GM23338 (cell line): Measurements from ENCODE around the gene MYO16. TPM values are rescaled to one million over a fixed set of nuclear protein-coding genes. Genes with fewer than 3 reads are reported as not detected.
A peak's percentile ranks its signal among the peaks of the same experiment; 100 is the strongest.

Experiments
- ATAC-seq: fragments of 200-7000 bp; cut with Tn5 transposase; 3 replicates; pipeline ENCODE4 v1.9.1; 2020
- DNase-seq: peaks from one replicate; pipeline ENCODE4 v3.0.0-alpha.2; 2015; ENCODE audit warnings: low spot score
- H2AFZ ChIP-seq: fragments of 200-600 bp; sonication (generic); 2 replicates; pipeline ENCODE4 v1.8.0; 2016; ENCODE audit warnings: antibody characterized with exemption, mild to moderate bottlenecking, moderate library complexity
- H3F3A ChIP-seq: fragments of 200-600 bp; sonication (generic); replicated peaks from 2 replicates; pipeline ENCODE4 v1.8.0; 2017; ENCODE audit warnings: antibody characterized with exemption, mixed run types, low read depth
- H3K27ac ChIP-seq: fragments of 200-600 bp; sonication (generic); 2 replicates; pipeline ENCODE4 v1.6.1; 2016; ENCODE audit warnings: low read depth
- H3K27me3 ChIP-seq: fragments of 200-600 bp; sonication (generic); 2 replicates; pipeline ENCODE4 v1.8.0; 2016; ENCODE audit warnings: mild to moderate bottlenecking, mixed run types, moderate library complexity; ENCODE audit not compliant: insufficient read depth
- H3K36me3 ChIP-seq: fragments of 200-600 bp; sonication (generic); 2 replicates; pipeline ENCODE4 v1.8.0; 2016; ENCODE audit warnings: mild to moderate bottlenecking; ENCODE audit not compliant: insufficient read depth
- H3K4me1 ChIP-seq: fragments of 200-600 bp; sonication (generic); 2 replicates; pipeline ENCODE4 v1.8.0; 2016; ENCODE audit warnings: mild to moderate bottlenecking, moderate library complexity; ENCODE audit not compliant: insufficient read depth
- H3K4me2 ChIP-seq: fragments of 200-600 bp; sonication (generic); 2 replicates; pipeline ENCODE4 v1.7.1; 2017; ENCODE audit warnings: mixed run types
- H3K4me3 ChIP-seq: fragments of 200-600 bp; sonication (generic); 2 replicates; pipeline ENCODE4 v1.6.1; 2016; ENCODE audit warnings: mixed run types
- H3K79me2 ChIP-seq: fragments of 200-600 bp; sonication (generic); replicated peaks from 2 replicates; pipeline ENCODE4 v1.8.0; 2017; ENCODE audit warnings: mild to moderate bottlenecking; ENCODE audit not compliant: insufficient read depth
- H3K9me2 ChIP-seq: fragments of 200-600 bp; sonication (generic); 2 replicates; pipeline ENCODE4 v1.8.0; 2017; ENCODE audit not compliant: insufficient read depth
- H4K20me1 ChIP-seq: fragments of 200-600 bp; sonication (generic); replicated peaks from 2 replicates; pipeline ENCODE4 v1.8.0; 2017; ENCODE audit warnings: mild to moderate bottlenecking; ENCODE audit not compliant: insufficient read depth
- H3K27ac Mint-ChIP-seq: 2 replicates; pipeline ENCODE4 v1.8.0; 2020; ENCODE audit warnings: inconsistent platforms, mild to moderate bottlenecking, moderate library complexity, mixed read lengths
- H3K27me3 Mint-ChIP-seq: 3 replicates; pipeline ENCODE4 v1.8.0; 2022; ENCODE audit warnings: low read depth, mild to moderate bottlenecking, moderate library complexity, mixed read lengths, inconsistent platforms; ENCODE audit not compliant: insufficient read depth, poor library complexity
- H3K36me3 Mint-ChIP-seq: 3 replicates; pipeline ENCODE4 v1.8.0; 2021; ENCODE audit warnings: low read depth, mild to moderate bottlenecking, inconsistent platforms, moderate library complexity, mixed read lengths
- H3K4me1 Mint-ChIP-seq: 3 replicates; pipeline ENCODE4 v1.8.0; 2020; ENCODE audit warnings: mild to moderate bottlenecking, inconsistent platforms, mixed read lengths
- H3K4me3 Mint-ChIP-seq: 3 replicates; pipeline ENCODE4 v1.8.0; 2021; ENCODE audit warnings: moderate library complexity, mild to moderate bottlenecking, inconsistent platforms, mixed read lengths
- H3K9me3 Mint-ChIP-seq: 3 replicates; pipeline ENCODE4 v1.8.0; 2020; ENCODE audit warnings: moderate library complexity, mild to moderate bottlenecking, inconsistent platforms, mixed read lengths
- CREB1 ChIP-seq: fragments of 250-450 bp; sonication (Bioruptor Pico); IDR thresholded peaks from 2 replicates; pipeline ENCODE4 v1.5.0; 2020; ENCODE audit warnings: low read depth, mild to moderate bottlenecking, moderate library complexity
- JUNB ChIP-seq: IDR thresholded peaks from one replicate; pipeline ENCODE4 v1.6.1; 2016; ENCODE audit warnings: antibody characterized with exemption; ENCODE audit not compliant: unreplicated experiment
- NANOG ChIP-seq: IDR thresholded peaks from 2 replicates; pipeline ENCODE4 v1.6.1; 2016; ENCODE audit warnings: antibody characterized with exemption, borderline replicate concordance
- ZNF114 ChIP-seq: fragments of 250-450 bp; sonication (Bioruptor Pico); IDR thresholded peaks from 2 replicates; pipeline ENCODE4 v1.5.0; 2020; ENCODE audit warnings: mild to moderate bottlenecking, moderate library complexity
- ZNF462 ChIP-seq: fragments of 250-450 bp; sonication (Bioruptor Pico); IDR thresholded peaks from 2 replicates; pipeline ENCODE4 v1.5.0; 2020; ENCODE audit warnings: mild to moderate bottlenecking, moderate library complexity
- polyA plus RNA-seq: library from polyadenylated mRNA; unstranded; fragments of >200 nt; fragmentation: Nextera tagmentation; extraction: Ambion mirVana; gene quantifications from 2 replicates; pipeline ENCODE4 v1.2.1, GENCODE V29; 2016
- total RNA-seq: library from RNA; depleted of rRNA; stranded (reverse); fragments of >200 nt; shearing (Covaris generic); gene quantifications from 2 replicates; pipeline ENCODE4 v1.2.3, GENCODE V29; 2014

Gene MYO16
- total and polyA plus RNA-seq, 2 experiments from 2014 or later, result 0.10 to 0.13 TPM

DNA sequence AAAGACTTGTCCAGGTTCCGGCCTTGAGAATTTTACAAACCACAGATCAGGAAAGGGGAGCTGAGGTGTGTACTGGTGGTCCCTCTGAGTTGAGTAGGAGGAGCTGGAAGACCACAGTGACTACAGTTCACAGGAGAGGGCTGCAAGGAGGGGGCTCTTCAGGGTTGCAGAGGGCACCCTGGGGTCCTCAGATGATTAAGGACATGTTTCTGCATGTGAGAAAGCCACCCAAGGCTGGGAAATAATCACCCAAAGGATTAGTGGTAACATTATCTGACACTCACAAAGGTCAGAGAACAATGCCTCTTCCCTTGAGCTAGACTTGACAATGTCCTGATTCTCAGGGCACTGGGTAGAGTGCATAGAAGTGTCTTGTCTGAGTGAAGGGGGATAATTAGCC lies 616.6 kb downstream of the MYO16 start (continued):
- TF ChIP-seq ZNF462 (CRISPR knock-in tag) (no peak), ZNF114 (no peak), NANOG (no peak), CREB1 (CRISPR knock-in tag) (no peak)

DNA sequence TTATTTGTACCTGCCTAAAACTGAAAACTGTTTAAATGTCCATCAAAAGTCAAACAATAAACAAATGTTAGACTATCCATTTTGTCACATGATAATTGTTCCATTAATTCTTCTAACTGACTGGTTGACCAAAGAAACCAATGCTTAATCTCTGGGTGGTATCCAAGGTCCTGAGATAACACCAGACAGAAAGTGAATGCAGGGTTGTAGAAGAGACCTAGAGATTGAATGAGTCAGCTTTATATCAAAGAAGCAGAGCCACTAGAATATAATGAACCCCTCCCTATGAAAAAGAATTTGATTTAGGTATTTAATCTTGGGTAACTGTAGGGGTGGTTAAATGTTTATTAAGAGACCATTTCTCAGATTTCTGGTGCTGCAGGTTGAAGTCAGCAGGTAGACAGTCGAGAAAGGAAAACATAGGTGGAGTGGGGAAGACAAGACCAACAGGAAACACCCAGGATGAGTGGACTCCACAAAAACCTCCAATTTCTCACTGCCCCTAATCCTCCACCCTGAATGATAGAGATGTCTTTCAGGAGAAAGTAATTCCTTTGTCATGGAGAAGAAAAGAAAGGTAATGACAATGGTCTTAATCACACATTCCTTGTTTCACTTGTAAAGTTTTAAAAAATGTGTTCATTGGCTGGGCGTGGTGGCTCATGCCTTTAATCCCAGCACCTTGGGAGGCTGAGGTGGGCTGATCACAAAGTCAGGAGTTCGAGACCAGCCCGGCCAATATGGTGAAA lies 620.5 kb downstream of the MYO16 start:
- H3K27ac Mint-ChIP-seq, result no peak overlapping the region
- Histone ChIP-seq H2AFZ (no peak overlapping the region), H3K79me2 (no peaks in the 10 kb centered on the region), H3F3A (no peaks in the 10 kb centered on the region), H3K9me2 (peaks cover 8% of the 10 kb centered on the region; the same call in 1 of the 2 replicates), H3K4me3 (no peak overlapping the region), H3K27me3 (no peaks in the 10 kb centered on the region), H3K4me1 (0 out of 2 replicates have a peak, but pooled peaks cover 6% of the 10 kb centered on the region), H4K20me1 (no peaks in the 10 kb centered on the region), H3K4me2 (no peak overlapping the region), H3K27ac (no peak overlapping the region), H3K36me3 (no peaks in the 10 kb centered on the region)
- DNase-seq (peak; percentile 17), ATAC-seq (no peak)
- H3K27me3 Mint-ChIP-seq, result no peaks in the 10 kb centered on the region
- no peak for TF ChIP-seq JUNB
- TF ChIP-seq ZNF462 (CRISPR knock-in tag), result no peak
- TF ChIP-seq ZNF114, result no peak
- H3K9me3 Mint-ChIP-seq, result peaks cover 14% of the 10 kb centered on the region; the same call in 2 of the 3 replicates
- H3K4me3 Mint-ChIP-seq, result no peak overlapping the region
- peaks cover 4% of the 10 kb centered on the region; the same call in 2 of the 3 replicates for H3K36me3 Mint-ChIP-seq
- H3K4me1 Mint-ChIP-seq, result no peaks in the 10 kb centered on the region
